ENCODE results near the gene HECTD4. TPM values are rescaled to one million over a fixed set of nuclear protein-coding genes. Genes with fewer than 3 reads are reported as not detected.

HECTD4 gene
- total and polyA plus RNA-seq, 4 experiments from 2014 or later: 0.75 to 61.3 (median 29.3) TPM

DNA sequence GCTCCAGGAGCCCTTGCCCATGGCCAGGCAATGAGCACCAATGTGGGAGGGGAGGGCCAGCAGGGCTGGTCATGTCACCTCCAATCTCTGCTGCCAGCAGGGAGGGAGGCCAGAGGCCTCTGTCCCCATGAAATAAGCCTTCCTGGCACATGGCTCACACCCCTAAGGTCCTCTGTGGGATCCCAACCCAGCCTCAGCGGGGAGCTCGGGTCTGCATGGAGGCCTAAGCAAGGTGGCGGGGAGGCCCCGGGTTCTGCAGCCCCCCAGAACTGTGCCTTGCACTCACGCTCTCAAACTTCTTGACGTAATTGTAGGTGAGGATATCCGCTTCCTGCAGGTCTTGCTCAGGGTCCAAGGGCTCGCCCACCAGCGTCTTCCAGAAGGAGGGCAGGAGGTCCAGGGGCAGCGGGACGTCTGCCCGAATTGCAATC is 215.2 kb downstream of the HECTD4 start:
- intact Hi-C loops (cut with micrococcal nuclease): no loop called here
- Histone ChIP-seq H3K36me3 (ENCODE audit: insufficient read depth, low read length) (peaks cover 7% of the 10 kb centered on the region), H3K9me3 (ENCODE audit: control insufficient read depth in 1 of 2, low read length in 2 of 2) (no peaks in the 10 kb centered on the region), H3K4me3 (ENCODE audit: low read length in 2 of 2) (no peak overlapping the region), H3K4me1 (ENCODE audit: insufficient read depth, low read length) (peaks cover 4% of the 10 kb centered on the region), H3K27me3 (ENCODE audit: insufficient read depth, low read length) (no peaks in the 10 kb centered on the region), H3K27ac (ENCODE audit: low read depth, low read length) (no peak overlapping the region)
- DNase-seq: no peak
- H3K4me3 Mint-ChIP-seq: no peak overlapping the region
- H3K9me3 Mint-ChIP-seq: no peaks in the 10 kb centered on the region
- peak overlapping the region in 2 of 7 donors; percentile 25 to 50 for H3K27ac Mint-ChIP-seq
- H3K27me3 Mint-ChIP-seq: no peaks in the 10 kb centered on the region
- POLR2A ChIA-PET (ENCODE audit: partially characterized antibody): no interaction called here
- peaks cover 0 to 8% (median 4%) of the 10 kb centered on the region in 4 donors for H3K4me1 Mint-ChIP-seq
- H3K36me3 Mint-ChIP-seq: peaks cover 9 to 31% of the 10 kb centered on the region in 2 donors
- CTCF ChIA-PET (ENCODE audit: partially characterized antibody): no interaction called here

DNA sequence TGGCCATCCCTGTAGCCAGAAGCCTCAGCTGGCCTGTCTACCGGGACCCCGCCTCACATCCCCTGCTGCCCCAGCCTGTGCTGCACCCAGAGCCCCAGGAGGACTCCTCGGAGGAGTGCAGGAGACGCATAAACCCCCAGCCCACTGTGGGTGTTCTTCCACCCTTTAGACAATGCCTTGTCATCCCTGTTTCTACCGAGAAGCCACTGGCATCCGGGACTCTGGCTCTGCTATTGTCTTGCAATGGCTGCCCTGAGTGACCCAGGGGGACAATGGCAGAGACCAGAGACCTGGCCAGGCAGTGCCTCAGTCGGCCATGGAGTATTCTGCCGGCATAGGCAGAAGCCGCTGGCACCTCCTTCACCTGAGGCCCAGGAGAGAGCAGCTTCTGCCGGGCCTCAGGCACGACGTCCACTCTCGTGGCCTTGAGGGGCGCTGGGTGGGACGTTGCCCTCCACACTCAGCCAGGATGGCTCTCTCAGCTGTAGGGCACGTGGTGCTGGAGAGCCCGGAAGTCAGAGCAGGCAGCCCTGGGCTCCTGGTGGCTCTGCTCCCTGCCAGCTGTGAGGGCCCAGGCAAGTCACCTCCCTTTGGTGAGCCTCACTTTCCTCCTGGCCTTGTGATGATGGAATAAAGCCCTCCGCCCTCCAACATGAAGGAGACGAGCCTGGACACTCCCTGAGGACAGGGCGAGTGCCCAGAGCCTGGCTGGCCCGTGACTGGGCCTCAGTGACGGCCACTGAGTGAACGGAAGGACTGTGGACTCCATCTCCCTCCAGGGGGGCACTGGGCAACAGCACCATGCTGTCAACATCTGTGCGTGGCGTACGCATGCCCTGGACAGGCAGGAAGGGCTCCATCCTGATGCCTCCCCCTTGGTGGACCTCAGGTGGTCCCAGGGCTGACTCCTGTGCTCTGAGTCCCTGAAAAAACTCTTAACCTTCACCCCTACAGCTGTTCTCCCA is 215.9 kb downstream of the HECTD4 start:
- H3K27me3 ChIP-seq (ENCODE audit: insufficient read depth, low read length): no peaks in the 10 kb centered on the region
- no peaks in the 10 kb centered on the region for H3K9me3 Mint-ChIP-seq
- H3K4me1 Mint-ChIP-seq: peaks cover 0 to 10% (median 6%) of the 10 kb centered on the region in 4 donors
- peak overlapping the region in 1 of 7 donors; percentile 25 for H3K27ac Mint-ChIP-seq
- H3K27ac ChIP-seq (ENCODE audit: low read depth, low read length): no peak overlapping the region
- ChIA-PET POLR2A (ENCODE audit: partially characterized antibody) (interaction anchor here (1.0 kb wide), 1 partner anchor 138 kb away, joined by 3 read pairs; no protein-coding TSS in a partner anchor), CTCF (ENCODE audit: partially characterized antibody) (no interaction called here)
- no peaks in the 10 kb centered on the region for H3K9me3 ChIP-seq (ENCODE audit: control insufficient read depth in 1 of 2, low read length in 2 of 2)
- intact Hi-C loops (cut with micrococcal nuclease): no loop called here
- H3K36me3 ChIP-seq (ENCODE audit: insufficient read depth, low read length): peaks cover 7% of the 10 kb centered on the region
- no peak overlapping the region for H3K4me3 Mint-ChIP-seq
- no peak overlapping the region for H3K4me3 ChIP-seq (ENCODE audit: low read length in 2 of 2)
- peaks cover 4% of the 10 kb centered on the region for H3K4me1 ChIP-seq (ENCODE audit: insufficient read depth, low read length)
- no peaks in the 10 kb centered on the region for H3K27me3 Mint-ChIP-seq
- peaks cover 16 to 37% of the 10 kb centered on the region in 2 donors for H3K36me3 Mint-ChIP-seq
- no peak for DNase-seq

DNA sequence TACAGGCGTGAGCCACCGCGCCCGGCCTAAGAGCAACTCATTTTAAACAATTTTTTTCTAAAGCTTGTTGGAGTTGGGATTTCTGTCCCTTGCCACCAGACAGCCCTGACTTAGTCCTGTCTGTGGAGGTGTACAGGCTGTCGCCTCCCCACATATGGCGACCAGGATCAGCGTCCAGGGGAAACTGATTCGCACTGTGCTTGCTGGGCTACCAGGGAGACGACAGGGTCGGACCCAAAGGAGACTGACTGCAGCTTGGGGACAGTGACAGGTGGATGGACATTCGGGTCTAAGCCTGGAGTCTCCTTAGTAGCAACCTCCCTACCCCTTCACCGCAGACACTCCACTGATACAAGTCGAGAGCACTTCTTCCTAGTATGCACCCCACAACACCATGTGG is 216.6 kb downstream of the HECTD4 start:
- no peaks in the 10 kb centered on the region for H3K27me3 Mint-ChIP-seq
- Histone ChIP-seq H3K4me3 (ENCODE audit: low read length in 2 of 2) (no peak overlapping the region), H3K27ac (ENCODE audit: low read depth, low read length) (no peak overlapping the region), H3K4me1 (ENCODE audit: insufficient read depth, low read length) (peaks cover 4% of the 10 kb centered on the region), H3K27me3 (ENCODE audit: insufficient read depth, low read length) (no peaks in the 10 kb centered on the region), H3K9me3 (ENCODE audit: control insufficient read depth in 1 of 2, low read length in 2 of 2) (no peaks in the 10 kb centered on the region), H3K36me3 (ENCODE audit: insufficient read depth, low read length) (peaks cover 11% of the 10 kb centered on the region)
- no peak overlapping the region for H3K4me3 Mint-ChIP-seq
- peaks cover 23 to 38% of the 10 kb centered on the region in 2 donors for H3K36me3 Mint-ChIP-seq
- peak overlapping the region in 1 of 7 donors; percentile 25 for H3K27ac Mint-ChIP-seq
- DNase-seq: no peak
- CTCF ChIA-PET (ENCODE audit: partially characterized antibody): no interaction called here
- intact Hi-C loops (cut with micrococcal nuclease): no loop called here
- POLR2A ChIA-PET (ENCODE audit: partially characterized antibody): interaction anchor here (1.0 kb wide), 1 partner anchor 137 kb away, joined by 3 read pairs; no protein-coding TSS in a partner anchor
- H3K9me3 Mint-ChIP-seq: peaks cover 0 to 3% (median 0%) of the 10 kb centered on the region in 8 donors
- peaks cover 0 to 15% (median 8%) of the 10 kb centered on the region in 4 donors for H3K4me1 Mint-ChIP-seq

DNA sequence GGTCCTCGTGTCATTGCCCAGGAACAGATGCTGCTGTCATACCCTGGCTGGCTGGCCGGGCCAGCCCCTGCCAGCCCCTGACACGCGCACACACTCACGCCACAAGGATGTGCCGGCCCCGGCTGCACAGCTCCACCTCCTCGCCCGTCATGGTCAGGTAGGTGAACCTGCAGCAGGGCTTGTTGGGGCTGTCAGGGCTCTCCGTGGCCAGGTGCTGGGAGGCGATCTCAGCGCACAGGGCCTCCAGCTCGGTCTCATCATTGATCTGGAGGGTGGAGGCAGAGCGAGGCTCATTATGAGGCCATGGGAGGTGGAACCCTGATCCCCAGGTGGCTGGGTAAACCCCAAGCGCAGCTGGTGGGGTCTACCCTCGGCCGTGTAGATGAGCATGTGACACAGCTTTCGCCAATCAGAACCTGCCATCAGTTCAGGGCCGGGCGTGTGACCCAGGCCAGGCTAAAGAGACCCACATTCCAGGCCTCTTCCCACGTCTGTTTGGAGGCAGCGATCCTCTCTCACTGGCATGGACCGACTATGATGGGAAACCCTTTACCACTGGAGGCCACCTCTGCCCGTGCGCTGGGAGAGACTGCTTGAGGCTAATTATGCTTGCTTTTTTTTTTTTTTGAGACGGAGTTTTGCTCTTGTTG is 218.1 kb downstream of the HECTD4 start:
- H3K27me3 Mint-ChIP-seq: no peaks in the 10 kb centered on the region
- H3K4me3 Mint-ChIP-seq: no peak overlapping the region
- H3K9me3 Mint-ChIP-seq: peaks cover 0 to 10% (median 6%) of the 10 kb centered on the region in 8 donors
- Histone ChIP-seq H3K27me3 (ENCODE audit: insufficient read depth, low read length) (no peaks in the 10 kb centered on the region), H3K27ac (ENCODE audit: low read depth, low read length) (no peak overlapping the region), H3K4me3 (ENCODE audit: low read length in 2 of 2) (no peak overlapping the region), H3K36me3 (ENCODE audit: insufficient read depth, low read length) (peaks cover 15% of the 10 kb centered on the region), H3K9me3 (ENCODE audit: control insufficient read depth in 1 of 2, low read length in 2 of 2) (no peaks in the 10 kb centered on the region), H3K4me1 (ENCODE audit: insufficient read depth, low read length) (peaks cover 8% of the 10 kb centered on the region)
- peaks cover 5 to 16% (median 13%) of the 10 kb centered on the region in 4 donors for H3K4me1 Mint-ChIP-seq
- intact Hi-C loops (cut with micrococcal nuclease): no loop called here
- H3K27ac Mint-ChIP-seq: peak overlapping the region in 4 of 7 donors; percentile 25 to 74 (median 61)
- DNase-seq: no peak
- POLR2A ChIA-PET (ENCODE audit: partially characterized antibody): interaction anchor here (0.8 to 1.3 kb wide), 2 partner anchors 39 to 270 kb away, joined by 3 read pairs; partner anchors contain the start of gene TRAFD1
- CTCF ChIA-PET (ENCODE audit: partially characterized antibody): interaction anchor here (0.5 to 1.5 kb wide), 2 partner anchors 33 to 194 kb away, joined by 3 to 4 read pairs; no protein-coding TSS in a partner anchor
- H3K36me3 Mint-ChIP-seq: peaks cover 33 to 41% of the 10 kb centered on the region in 2 donors

DNA sequence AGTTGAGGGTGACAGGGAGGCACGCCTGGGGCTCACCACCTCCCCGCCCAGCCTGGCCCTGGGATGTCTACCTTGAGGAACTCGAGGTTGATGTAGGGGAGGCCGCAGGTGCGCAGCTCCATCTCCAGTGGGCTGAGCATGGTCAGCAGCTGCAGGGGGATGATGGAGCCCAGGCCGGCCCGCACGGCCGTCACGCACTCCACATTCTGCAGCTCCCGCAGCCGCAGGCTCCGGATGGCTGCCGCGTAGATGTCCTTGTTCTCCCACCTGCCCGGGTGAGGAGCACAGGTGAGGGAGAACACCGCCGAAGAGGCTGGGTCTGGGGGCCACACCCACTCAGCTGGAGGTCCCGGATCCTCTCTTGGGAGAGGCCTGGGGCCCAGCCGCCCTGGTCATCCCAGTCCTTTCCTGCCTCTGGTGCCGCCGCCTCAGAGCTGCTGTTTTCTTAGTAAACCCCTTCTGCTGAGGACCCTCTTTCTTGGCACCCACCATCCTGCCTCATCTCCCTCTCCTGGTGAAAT is 218.7 kb downstream of the HECTD4 start:
- no peak for DNase-seq
- intact Hi-C loops (cut with micrococcal nuclease): no loop called here
- ChIA-PET POLR2A (ENCODE audit: partially characterized antibody) (interaction anchor here (0.8 to 1.3 kb wide), 2 partner anchors 38 to 269 kb away, joined by 3 read pairs; partner anchors contain the start of gene TRAFD1), CTCF (ENCODE audit: partially characterized antibody) (interaction anchor here (0.5 to 1.5 kb wide), 2 partner anchors 33 to 193 kb away, joined by 3 to 4 read pairs; no protein-coding TSS in a partner anchor)
- peaks cover 15% of the 10 kb centered on the region for H3K36me3 ChIP-seq (ENCODE audit: insufficient read depth, low read length)
- no peaks in the 10 kb centered on the region for H3K9me3 ChIP-seq (ENCODE audit: control insufficient read depth in 1 of 2, low read length in 2 of 2)
- no peaks in the 10 kb centered on the region for H3K27me3 ChIP-seq (ENCODE audit: insufficient read depth, low read length)
- peaks cover 8 to 22% (median 18%) of the 10 kb centered on the region in 4 donors for H3K4me1 Mint-ChIP-seq
- no peak overlapping the region for H3K27ac ChIP-seq (ENCODE audit: low read depth, low read length)
- peak overlapping the region in 3 of 7 donors; percentile 59 to 74 (median 63) for H3K27ac Mint-ChIP-seq
- H3K9me3 Mint-ChIP-seq: peaks cover 0 to 16% (median 12%) of the 10 kb centered on the region in 8 donors
- H3K4me1 ChIP-seq (ENCODE audit: insufficient read depth, low read length): peaks cover 14% of the 10 kb centered on the region
- no peak overlapping the region for H3K4me3 Mint-ChIP-seq
- no peak overlapping the region for H3K4me3 ChIP-seq (ENCODE audit: low read length in 2 of 2)
- H3K36me3 Mint-ChIP-seq: peaks cover 39 to 45% of the 10 kb centered on the region in 2 donors
- no peaks in the 10 kb centered on the region for H3K27me3 Mint-ChIP-seq

DNA sequence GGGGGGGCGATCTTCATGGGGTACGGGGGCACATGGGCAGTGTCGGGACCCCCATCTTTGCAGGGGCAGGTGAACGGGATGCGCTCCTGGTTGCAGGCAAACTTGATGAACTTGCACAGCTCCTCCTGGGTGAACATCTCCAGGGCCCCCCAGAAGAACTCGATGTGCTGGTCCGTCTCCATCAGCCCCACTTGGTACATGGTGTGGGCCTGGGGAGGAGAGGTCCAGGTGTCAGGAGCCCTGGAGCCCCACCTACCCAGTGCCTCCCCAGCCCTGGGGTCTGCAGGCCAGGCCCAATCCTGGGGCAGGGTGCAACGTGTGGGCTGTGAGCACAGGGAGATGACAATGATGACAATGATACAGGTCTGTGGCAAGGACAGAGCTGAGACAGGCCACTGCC is 219.2 kb downstream of the HECTD4 start:
- H3K36me3 Mint-ChIP-seq: peaks cover 43 to 47% of the 10 kb centered on the region in 2 donors
- H3K4me1 ChIP-seq (ENCODE audit: insufficient read depth, low read length): peaks cover 19% of the 10 kb centered on the region

More for the DNA sequence above, 219.2 kb downstream of the HECTD4 start:
- H3K9me3 ChIP-seq (ENCODE audit: control insufficient read depth in 1 of 2, low read length in 2 of 2): no peaks in the 10 kb centered on the region
- no peaks in the 10 kb centered on the region for H3K27me3 Mint-ChIP-seq
- peaks cover 0 to 21% (median 16%) of the 10 kb centered on the region in 8 donors for H3K9me3 Mint-ChIP-seq
- H3K27me3 ChIP-seq (ENCODE audit: insufficient read depth, low read length): no peaks in the 10 kb centered on the region
- H3K4me1 Mint-ChIP-seq: peaks cover 10 to 27% (median 23%) of the 10 kb centered on the region in 4 donors
- intact Hi-C loops (cut with micrococcal nuclease): no loop called here
- CTCF ChIA-PET (ENCODE audit: partially characterized antibody): interaction anchor here (1.5 kb wide), 1 partner anchor 32 kb away, joined by 4 read pairs; no protein-coding TSS in a partner anchor
- no peak overlapping the region for H3K27ac ChIP-seq (ENCODE audit: low read depth, low read length)
- no peak for DNase-seq
- peaks cover 15% of the 10 kb centered on the region for H3K36me3 ChIP-seq (ENCODE audit: insufficient read depth, low read length)
- H3K27ac Mint-ChIP-seq: peak overlapping the region in 1 of 7 donors; percentile 51
- no peak overlapping the region for H3K4me3 Mint-ChIP-seq
- POLR2A ChIA-PET (ENCODE audit: partially characterized antibody): interaction anchor here (1.3 kb wide), 1 partner anchor 38 kb away, joined by 3 read pairs; the partner anchor contains the start of gene TRAFD1
- H3K4me3 ChIP-seq (ENCODE audit: low read length in 2 of 2): no peak overlapping the region

Data from CD4-positive, alpha-beta memory T cell (primary cell).